Adrenal gland (tissue), 12 donors: ENCODE data around the gene LILRB1. TPM values are rescaled to one million over a fixed set of nuclear protein-coding genes. Genes with fewer than 3 reads are reported as not detected.

Experiments
- DNase-seq, 7 donors: peaks; one replicate each; pipeline ENCODE4 v3.0.0-alpha.2; 2019 to 2020
- H3K27ac ChIP-seq, 5 donors: fragments of 200-600 bp; sonication (generic) in 4 of 5; 1 replicate in 3 of 5; 2 replicates in 2 of 5; pipeline versions ENCODE4 v1.5.1 to v1.8.0; 2016 to 2020; ENCODE audit warnings: mild to moderate bottlenecking in 1 of 5
- H3K27me3 ChIP-seq: fragments of 200-600 bp; 2 replicates; pipeline ENCODE4 v1.8.0; 2021
- H3K36me3 ChIP-seq, 2 donors: fragments of 200-600 bp; replicated peaks in 1 of 2; 1 replicate in 1 of 2; 2 replicates in 1 of 2; pipeline versions ENCODE4 v1.5.1 to v1.8.0; 2018 to 2022
- H3K4me1 ChIP-seq, 2 donors: fragments of 200-600 bp; replicated peaks in 1 of 2; 1 replicate in 1 of 2; 2 replicates in 1 of 2; pipeline versions ENCODE4 v1.5.1 to v1.8.0; 2018 to 2021
- H3K4me3 ChIP-seq, 4 donors: fragments of 200-600 bp; sonication (generic) in 3 of 4; one replicate each; pipeline ENCODE4 v1.5.1; 2016 to 2018
- H3K9me3 ChIP-seq, 3 donors: fragments of 200-600 bp; sonication (generic) in 1 of 3; replicated peaks in 1 of 3; 1 replicate in 2 of 3; 2 replicates in 1 of 3; pipeline versions ENCODE4 v1.5.1 to v1.8.0; 2016 to 2021
- POLR2A ChIP-seq, 2 donors: fragments of 450-650 bp; IDR thresholded peaks; one replicate each; pipeline ENCODE4 v1.6.1; 2017; ENCODE audit warnings: antibody characterized with exemption in 2 of 2, mild to moderate bottlenecking in 2 of 2, moderate library complexity in 1 of 2
- WGBS, 4 donors: extraction: QIAGEN DNeasy Blood & Tissue Kit in 2 of 4; methylation state at CpG; one replicate each; pipeline versions ENCODE4 v1.1.5 to v1.1.7; 2013 to 2017; 5-methylcytosine and 5-hydroxymethylcytosine counted together
- intact Hi-C, 2 donors: fragments of 100-400 bp; cut with DNase I; formaldehyde crosslinking; loops; one replicate each; pipeline versions ENCODE4 v1.14.1 to v1.15.0; 2022 to 2023
- polyA plus RNA-seq, 3 donors: library from polyadenylated mRNA; stranded (reverse); fragments of 200-250 nt in 2 of 3; fragments of 350-450 nt in 1 of 3; fragmentation: Illumina TruSeq in 1 of 3; extraction: RNeasy Lipid Tissue Mini Kit (QIAGEN cat#74804) in 1 of 3; gene quantifications; one replicate each; pipeline ENCODE4 v1.2.3, GENCODE V29; 2013 to 2014
- total RNA-seq, 9 donors: library from RNA; depleted of rRNA in 4 of 9; stranded (reverse); fragments of >200 nt in 4 of 9; fragments of 120-200 nt in 1 of 9; fragmentation: NEBNext Ultra II Directional in 1 of 9; extraction: Animal tissue kit (Norgen Biotek cat#: 25700) in 1 of 9; gene quantifications; one replicate each; pipeline versions ENCODE4 v1.1.0 to v1.2.4, GENCODE V29; 2013 to 2023
- TF ChIP-seq, protein P1 (sequence below), 6 experiments: fragments of 450-650 bp in 4 of 6; fragments of 200-600 bp in 2 of 6; sonication (generic) in 1 of 6; IDR thresholded peaks; 1 replicate in 5 of 6; 2 replicates in 1 of 6; pipeline versions ENCODE4 v1.5.1 to v1.8.0; 2016 to 2021; ENCODE audit warnings: antibody characterized with exemption in 6 of 6, mild to moderate bottlenecking in 2 of 6, moderate library complexity in 1 of 6
- donor health status: healthy with polysubstance abuse.
- donor health status: Bipolar disorder and iron deficiency.
- donor health status: DM: yes; HTN: yes; CAD: no.
- donor health status: DM: no; HTN: no; CAD: no.
- donor health status: DM: no; HTN: no; CAD: no.
- donor health status: DM: yes; HTN: yes; CAD: no.

LILRB1 gene
- total and polyA plus RNA-seq, 12 donors, result 0.36 to 20.2 (median 7.9) TPM

DNA sequence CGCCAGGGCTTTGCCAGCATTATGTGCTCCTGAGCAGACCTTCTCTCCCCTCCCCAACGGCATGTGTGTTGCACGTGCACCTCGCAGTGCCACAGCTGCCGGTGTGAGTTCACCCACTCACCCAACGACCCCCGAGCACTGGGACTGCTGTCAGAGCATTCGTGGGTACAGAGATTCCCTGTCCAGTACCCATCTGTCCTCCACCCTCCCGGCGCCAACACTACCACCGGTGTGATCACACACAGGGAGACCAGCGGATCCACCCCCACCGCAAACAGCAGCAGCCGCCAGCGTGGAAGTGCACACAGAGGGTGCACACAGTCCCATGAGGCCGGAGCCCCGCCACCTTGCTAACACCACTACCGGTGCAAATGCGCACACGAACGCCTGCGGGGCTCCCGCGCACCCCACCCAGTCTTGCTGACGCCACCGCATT, 20.9 kb upstream of the LILRB1 start:
- TF ChIP-seq, protein P1, sequence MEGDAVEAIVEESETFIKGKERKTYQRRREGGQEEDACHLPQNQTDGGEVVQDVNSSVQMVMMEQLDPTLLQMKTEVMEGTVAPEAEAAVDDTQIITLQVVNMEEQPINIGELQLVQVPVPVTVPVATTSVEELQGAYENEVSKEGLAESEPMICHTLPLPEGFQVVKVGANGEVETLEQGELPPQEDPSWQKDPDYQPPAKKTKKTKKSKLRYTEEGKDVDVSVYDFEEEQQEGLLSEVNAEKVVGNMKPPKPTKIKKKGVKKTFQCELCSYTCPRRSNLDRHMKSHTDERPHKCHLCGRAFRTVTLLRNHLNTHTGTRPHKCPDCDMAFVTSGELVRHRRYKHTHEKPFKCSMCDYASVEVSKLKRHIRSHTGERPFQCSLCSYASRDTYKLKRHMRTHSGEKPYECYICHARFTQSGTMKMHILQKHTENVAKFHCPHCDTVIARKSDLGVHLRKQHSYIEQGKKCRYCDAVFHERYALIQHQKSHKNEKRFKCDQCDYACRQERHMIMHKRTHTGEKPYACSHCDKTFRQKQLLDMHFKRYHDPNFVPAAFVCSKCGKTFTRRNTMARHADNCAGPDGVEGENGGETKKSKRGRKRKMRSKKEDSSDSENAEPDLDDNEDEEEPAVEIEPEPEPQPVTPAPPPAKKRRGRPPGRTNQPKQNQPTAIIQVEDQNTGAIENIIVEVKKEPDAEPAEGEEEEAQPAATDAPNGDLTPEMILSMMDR (IDR thresholded peaks at IDR 0.05), result no peak
- TF ChIP-seq POLR2A (IDR thresholded peaks at IDR 0.05), result no peak
- H3K36me3 ChIP-seq, result no peaks in the 10 kb centered on the region
- 82 to 91% (median 85%) methylated on average over 20 to 26 of the region's 26 CpGs for WGBS, 4 donors
- no peaks in the 10 kb centered on the region for H3K9me3 ChIP-seq
- no peak overlapping the region for H3K4me3 ChIP-seq
- H3K27ac ChIP-seq, result no peak overlapping the region
- no peak for DNase-seq
- H3K27me3 ChIP-seq, result no peaks in the 10 kb centered on the region
- no peaks in the 10 kb centered on the region for H3K4me1 ChIP-seq
- intact Hi-C loops, result no loop called here

DNA sequence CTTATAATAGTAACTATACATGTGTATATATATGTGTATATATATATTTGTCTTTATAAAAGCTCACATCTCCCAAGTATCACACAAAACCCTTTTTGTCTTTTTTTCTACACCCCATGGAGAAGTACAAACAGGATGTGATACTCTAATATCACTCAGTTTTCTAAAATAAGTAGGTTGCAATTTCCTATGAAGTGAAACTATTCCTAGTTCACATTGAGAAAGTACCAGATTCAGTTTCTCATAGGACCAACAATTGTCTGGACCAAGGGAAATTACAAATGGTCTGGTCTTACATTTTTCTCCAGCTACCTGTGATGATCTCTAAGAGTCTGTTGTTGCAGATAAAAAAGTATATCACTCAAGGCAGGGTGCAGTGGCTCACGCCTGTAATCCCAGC, 17.9 kb upstream of the LILRB1 start:
- no peaks in the 10 kb centered on the region for H3K4me1 ChIP-seq
- TF ChIP-seq, protein P1 (IDR thresholded peaks at IDR 0.05), result no peak
- no peak for TF ChIP-seq POLR2A (IDR thresholded peaks at IDR 0.05)
- H3K9me3 ChIP-seq, result no peaks in the 10 kb centered on the region
- H3K36me3 ChIP-seq, result no peaks in the 10 kb centered on the region
- whole genome bisulfite sequencing, 4 donors, result 60 to 100% (median 68%) methylated on average over 1 of the region's 1 CpG
- H3K27ac ChIP-seq, result no peak overlapping the region
- no peak overlapping the region for H3K4me3 ChIP-seq
- intact Hi-C loops, result no loop called here
- no peaks in the 10 kb centered on the region for H3K27me3 ChIP-seq
- no peak for DNase-seq

DNA sequence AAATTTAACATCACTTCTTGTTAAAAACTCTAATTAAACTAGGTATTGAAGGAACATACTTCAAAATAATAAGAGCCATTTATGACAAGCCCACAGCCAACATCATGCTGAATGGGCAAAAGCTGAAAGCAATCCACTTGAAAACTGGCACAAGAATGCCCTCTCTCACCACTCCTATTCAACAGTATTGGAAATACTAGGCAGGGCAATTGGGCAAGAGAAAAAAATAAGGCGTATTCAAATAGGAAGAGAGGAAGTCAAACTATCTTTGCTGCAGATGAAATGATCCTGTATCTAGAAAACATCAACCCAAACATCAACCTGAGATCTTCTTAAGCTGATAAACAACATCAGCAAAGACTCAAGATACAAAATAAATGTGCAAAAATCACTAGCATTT, 15.6 kb upstream of the LILRB1 start:
- H3K4me3 ChIP-seq, result no peak overlapping the region
- H3K9me3 ChIP-seq, result no peaks in the 10 kb centered on the region
- H3K27ac ChIP-seq, result no peak overlapping the region
- DNase-seq, result no peak
- TF ChIP-seq, protein P1 (IDR thresholded peaks at IDR 0.05), result no peak
- TF ChIP-seq POLR2A (IDR thresholded peaks at IDR 0.05), result no peak
- H3K36me3 ChIP-seq, result no peaks in the 10 kb centered on the region
- 70 to 87% (median 78%) methylated on average over 1 of the region's 1 CpG for WGBS, 4 donors
- H3K4me1 ChIP-seq, result no peaks in the 10 kb centered on the region
- no peaks in the 10 kb centered on the region for H3K27me3 ChIP-seq
- intact Hi-C loops, result no loop called here

DNA sequence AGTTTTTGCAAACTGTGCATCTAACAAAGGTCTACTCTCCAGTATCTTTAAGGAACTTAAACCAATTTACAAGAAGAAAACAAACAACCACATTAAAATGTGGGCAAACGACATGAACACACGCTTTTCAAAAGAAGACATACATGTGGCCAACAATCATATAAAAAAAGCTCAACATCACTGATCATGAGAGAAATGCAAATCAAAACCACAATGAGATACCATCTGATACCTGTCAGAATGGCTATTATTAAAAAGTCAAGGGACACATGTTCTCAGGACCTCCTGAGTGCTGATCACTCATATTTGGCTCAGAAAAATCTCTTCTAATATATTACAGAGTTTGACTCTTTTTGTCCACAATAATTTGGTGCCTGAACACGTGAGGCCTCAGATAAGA, 14.2 kb upstream of the LILRB1 start:
- H3K9me3 ChIP-seq, result no peaks in the 10 kb centered on the region
- H3K36me3 ChIP-seq, result no peaks in the 10 kb centered on the region
- no peak overlapping the region for H3K27ac ChIP-seq
- intact Hi-C loops, result no loop called here
- 51 to 61% (median 55%) methylated on average over 3 of the region's 3 CpGs for WGBS, 4 donors
- no peaks in the 10 kb centered on the region for H3K4me1 ChIP-seq
- no peak for DNase-seq
- TF ChIP-seq POLR2A (IDR thresholded peaks at IDR 0.05), result no peak
- TF ChIP-seq, protein P1 (IDR thresholded peaks at IDR 0.05), result no peak
- H3K4me3 ChIP-seq, result no peak overlapping the region
- H3K27me3 ChIP-seq, result no peaks in the 10 kb centered on the region
